HepG2 (cell line): ENCODE data around the gene PSKH1. TPM values are rescaled to one million over a fixed set of nuclear protein-coding genes. Genes with fewer than 3 reads are reported as not detected.
A peak's percentile ranks its signal among the peaks of the same experiment; 100 is the strongest.

Source experiments
- ASH2L ChIP-seq: fragments of 300-600, 200-600 bp; sonication (generic); IDR thresholded peaks from 2 replicates; pipeline ENCODE4 v1.7.0; 2017; ENCODE audit warnings: low read depth, mild to moderate bottlenecking, moderate library complexity, mixed read lengths, low read length; ENCODE audit not compliant: insufficient read length
- ATRX ChIP-seq: sonication (generic); formaldehyde crosslinking; IDR thresholded peaks from 2 replicates; pipeline ENCODE4 v1.4.0; 2020; ENCODE audit warnings: missing genetic modification reagents, borderline replicate concordance
- DNMT3B ChIP-seq: conservative IDR thresholded peaks from 2 replicates; pipeline ENCODE4 v1.6.1; 2016; ENCODE audit warnings: missing biosample characterization, control low read depth
- GABPA ChIP-seq, 2 experiments: IDR thresholded peaks; 2 replicates each; pipeline ENCODE4 v1.6.1; 2011 to 2016; ENCODE audit warnings: low read depth in 2 of 2, low read length in 1 of 2, missing biosample characterization in 1 of 2, missing genetic modification characterization in 1 of 2
- ISL2 ChIP-seq: sonication (generic); formaldehyde crosslinking; IDR thresholded peaks from 2 replicates; pipeline ENCODE4 v1.5.0; 2020; ENCODE audit warnings: missing genetic modification reagents
- ISX ChIP-seq: sonication (generic); formaldehyde crosslinking; conservative IDR thresholded peaks from 2 replicates; pipeline ENCODE4 v1.5.0; 2020; ENCODE audit warnings: missing genetic modification reagents
- KAT2B ChIP-seq: fragments of 150-350 bp; IDR thresholded peaks from 2 replicates; pipeline ENCODE4 v1.6.1; 2014; ENCODE audit warnings: low read depth, low read length, borderline replicate concordance
- MTA3 ChIP-seq: sonication (generic); formaldehyde crosslinking; IDR thresholded peaks from 2 replicates; pipeline ENCODE4 v1.4.0; 2020; ENCODE audit warnings: missing genetic modification reagents
- NFATC3 ChIP-seq: sonication (generic); formaldehyde crosslinking; IDR thresholded peaks from 2 replicates; pipeline ENCODE4 v1.5.1; 2020; ENCODE audit warnings: mild to moderate bottlenecking, missing genetic modification reagents
- PHF5A ChIP-seq: IDR thresholded peaks from one replicate; pipeline ENCODE4 v1.6.1; 2018; ENCODE audit warnings: low read depth, missing genetic modification reagents; ENCODE audit not compliant: unreplicated experiment
- RARA ChIP-seq: IDR thresholded peaks from 2 replicates; pipeline ENCODE4 v1.6.1; 2016; ENCODE audit warnings: missing genetic modification reagents, missing compliant biosample characterization
- RELA ChIP-seq: sonication (generic); formaldehyde crosslinking; IDR thresholded peaks from 2 replicates; pipeline ENCODE4 v1.4.0; 2020; ENCODE audit warnings: missing genetic modification reagents
- SMAD3 ChIP-seq: sonication (generic); formaldehyde crosslinking; IDR thresholded peaks from 2 replicates; pipeline ENCODE4 v1.4.0; 2020; ENCODE audit warnings: missing genetic modification reagents
- SP5 ChIP-seq: IDR thresholded peaks from 2 replicates; pipeline ENCODE4 v1.6.1; 2016; ENCODE audit warnings: low read depth, borderline replicate concordance
- SSRP1 ChIP-seq: IDR thresholded peaks from 2 replicates; pipeline ENCODE4 v1.6.1; 2016; ENCODE audit warnings: control low read depth
- XRCC5 ChIP-seq: fragments of 200-400 bp; formaldehyde crosslinking; optimal IDR thresholded peaks from 2 replicates; pipeline ENCODE3; 2017; ENCODE audit warnings: mild to moderate bottlenecking, low read length
- ZBTB38 ChIP-seq: sonication (generic); formaldehyde crosslinking; IDR thresholded peaks from 2 replicates; pipeline ENCODE4 v1.5.1; 2020; ENCODE audit warnings: mild to moderate bottlenecking, missing genetic modification reagents
- ZNF253 ChIP-seq: sonication (generic); formaldehyde crosslinking; IDR thresholded peaks from 2 replicates; pipeline ENCODE4 v1.8.0; 2022; ENCODE audit warnings: mild to moderate bottlenecking, missing genetic modification reagents, borderline replicate concordance
- ZNF501 ChIP-seq: sonication (generic); formaldehyde crosslinking; IDR thresholded peaks from 2 replicates; pipeline ENCODE4 v1.5.1; 2020; ENCODE audit warnings: mild to moderate bottlenecking, moderate library complexity, missing genetic modification reagents
- ZNF672 ChIP-seq: sonication (generic); formaldehyde crosslinking; IDR thresholded peaks from 2 replicates; pipeline ENCODE4 v1.8.1; 2022; ENCODE audit warnings: missing genetic modification reagents
- polyA plus RNA-seq, 8 experiments: library from polyadenylated mRNA; depleted of rRNA in 3 of 8; stranded (reverse) in 7 of 8; unstranded in 1 of 8; fragments of >200 nt; fragmentation: Illumina TruSeq in 4 of 8; extraction: Trizol in 4 of 8; gene quantifications; 2 replicates each; pipeline versions ENCODE4 v1.2.1 to v1.2.3, GENCODE V29; 2011 to 2016; ENCODE audit warnings: low read depth in 4 of 8, missing spikeins in 1 of 8, mixed read lengths in 1 of 8; ENCODE audit not compliant: insufficient read depth in 1 of 8
- total RNA-seq, 5 experiments: library from RNA; depleted of rRNA; stranded (reverse); fragments of >200 nt; fragmentation: Illumina TruSeq; extraction: Trizol; gene quantifications; 2 replicates each; pipeline ENCODE4 v1.2.3, GENCODE V29; 2016; ENCODE audit warnings: low read depth in 1 of 5
- TF ChIP-seq, protein P1 (sequence below): sonication (generic); formaldehyde crosslinking; IDR thresholded peaks from 2 replicates; pipeline ENCODE4 v1.5.1; 2020; ENCODE audit warnings: missing genetic modification reagents, mild to moderate bottlenecking, borderline replicate concordance
- TF ChIP-seq, protein P2 (sequence below), 2 experiments: fragments of 450-650 bp in 1 of 2; sonication (generic) in 1 of 2; formaldehyde crosslinking; IDR thresholded peaks; 2 replicates each; pipeline versions ENCODE4 v1.5.0 to v1.8.0; 2020 to 2022; ENCODE audit warnings: mild to moderate bottlenecking in 1 of 2, missing genetic modification reagents in 1 of 2
- TF ChIP-seq, protein P3 (sequence below): sonication (generic); formaldehyde crosslinking; IDR thresholded peaks from 2 replicates; pipeline ENCODE4 v1.4.0; 2020; ENCODE audit warnings: mild to moderate bottlenecking, low read depth, missing genetic modification reagents
- TF ChIP-seq, protein P4 (sequence below): sonication (generic); formaldehyde crosslinking; IDR thresholded peaks from 2 replicates; pipeline ENCODE4 v1.5.1; 2020; ENCODE audit warnings: mild to moderate bottlenecking, moderate library complexity, missing genetic modification reagents
- TF ChIP-seq, protein P5 (sequence below): sonication (generic); formaldehyde crosslinking; IDR thresholded peaks from 2 replicates; pipeline ENCODE4 v1.8.0; 2022; ENCODE audit warnings: missing genetic modification reagents, low read depth, mild to moderate bottlenecking, borderline replicate concordance

The PSKH1 gene
- total and polyA plus RNA-seq, 2 of the 13 experiments (the other 11 are each of a cell fraction or from before 2014, with no cell fraction given) = 8.4 to 19.1 TPM

DNA sequence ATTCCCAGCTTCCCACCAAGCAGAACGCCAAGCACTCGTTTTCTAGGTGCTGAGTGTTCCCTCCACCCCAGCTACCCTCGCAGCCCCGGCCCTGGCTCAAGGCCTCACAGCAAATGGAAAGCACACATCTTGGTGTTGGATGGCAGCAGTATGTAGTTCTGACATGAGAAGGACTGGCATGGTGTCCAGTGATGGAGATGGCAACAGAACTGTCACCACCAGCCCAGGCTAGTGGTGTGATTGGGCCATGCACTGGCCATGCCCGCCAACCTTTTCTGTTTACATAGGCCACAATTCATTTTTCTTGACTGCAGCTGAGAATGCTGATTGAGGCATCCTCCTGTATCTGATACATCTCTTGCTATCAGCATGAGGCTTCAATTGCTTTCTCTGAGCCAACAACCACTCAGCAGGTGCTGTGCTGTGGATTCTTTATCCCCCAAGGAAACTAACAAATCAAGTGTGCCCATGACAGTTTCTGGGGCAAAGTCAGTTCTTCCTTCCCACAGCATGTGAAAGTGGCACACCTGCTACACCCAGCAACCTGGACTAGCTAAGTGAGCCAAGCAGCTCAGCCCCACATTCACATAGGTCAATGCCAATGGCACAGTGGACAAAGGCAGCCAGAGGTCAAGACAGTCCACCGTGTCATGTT lies 71.5 kb downstream of the PSKH1 start (continued):
- TF ChIP-seq, protein P1, sequence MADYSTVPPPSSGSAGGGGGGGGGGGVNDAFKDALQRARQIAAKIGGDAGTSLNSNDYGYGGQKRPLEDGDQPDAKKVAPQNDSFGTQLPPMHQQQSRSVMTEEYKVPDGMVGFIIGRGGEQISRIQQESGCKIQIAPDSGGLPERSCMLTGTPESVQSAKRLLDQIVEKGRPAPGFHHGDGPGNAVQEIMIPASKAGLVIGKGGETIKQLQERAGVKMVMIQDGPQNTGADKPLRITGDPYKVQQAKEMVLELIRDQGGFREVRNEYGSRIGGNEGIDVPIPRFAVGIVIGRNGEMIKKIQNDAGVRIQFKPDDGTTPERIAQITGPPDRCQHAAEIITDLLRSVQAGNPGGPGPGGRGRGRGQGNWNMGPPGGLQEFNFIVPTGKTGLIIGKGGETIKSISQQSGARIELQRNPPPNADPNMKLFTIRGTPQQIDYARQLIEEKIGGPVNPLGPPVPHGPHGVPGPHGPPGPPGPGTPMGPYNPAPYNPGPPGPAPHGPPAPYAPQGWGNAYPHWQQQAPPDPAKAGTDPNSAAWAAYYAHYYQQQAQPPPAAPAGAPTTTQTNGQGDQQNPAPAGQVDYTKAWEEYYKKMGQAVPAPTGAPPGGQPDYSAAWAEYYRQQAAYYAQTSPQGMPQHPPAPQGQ (CRISPR knock-in tag) = 0 out of 2 replicates have a peak, but pooled peaks have one; percentile 29
- TF ChIP-seq NFATC3 (CRISPR knock-in tag) (no peak), ZNF253 (CRISPR knock-in tag) (no peak), ISL2 (CRISPR knock-in tag) (no peak), RELA (CRISPR knock-in tag) (no peak), ZBTB38 (0 out of 2 replicates have a peak, but pooled peaks have one; percentile 21), SP5 (CRISPR knock-in tag) (no peak), ZNF672 (CRISPR knock-in tag) (no peak), ISX (CRISPR knock-in tag) (no peak), DNMT3B (CRISPR knock-in tag) (no peak), MTA3 (CRISPR knock-in tag) (no peak), ASH2L (no peak), XRCC5 (no peak), SSRP1 (CRISPR knock-in tag) (no peak), SMAD3 (CRISPR knock-in tag) (no peak), GABPA (IDR thresholded peaks at IDR 0.05; ENCODE audit: low read depth, low read length) (no peak), GABPA (CRISPR knock-in tag; IDR thresholded peaks at IDR 0.05; ENCODE audit: low read depth) (no peak), ATRX (no peak), KAT2B (no peak), ZNF501 (peak; percentile 57; the same call in 1 of the 2 replicates), PHF5A (CRISPR knock-in tag) (no peak), RARA (CRISPR knock-in tag) (0 out of 2 replicates have a peak, but pooled peaks have one; percentile 19)
- TF ChIP-seq, protein P2, sequence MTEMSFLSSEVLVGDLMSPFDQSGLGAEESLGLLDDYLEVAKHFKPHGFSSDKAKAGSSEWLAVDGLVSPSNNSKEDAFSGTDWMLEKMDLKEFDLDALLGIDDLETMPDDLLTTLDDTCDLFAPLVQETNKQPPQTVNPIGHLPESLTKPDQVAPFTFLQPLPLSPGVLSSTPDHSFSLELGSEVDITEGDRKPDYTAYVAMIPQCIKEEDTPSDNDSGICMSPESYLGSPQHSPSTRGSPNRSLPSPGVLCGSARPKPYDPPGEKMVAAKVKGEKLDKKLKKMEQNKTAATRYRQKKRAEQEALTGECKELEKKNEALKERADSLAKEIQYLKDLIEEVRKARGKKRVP (CRISPR knock-in tag; IDR thresholded peaks at IDR 0.05) = no peak
- TF ChIP-seq, protein P3, sequence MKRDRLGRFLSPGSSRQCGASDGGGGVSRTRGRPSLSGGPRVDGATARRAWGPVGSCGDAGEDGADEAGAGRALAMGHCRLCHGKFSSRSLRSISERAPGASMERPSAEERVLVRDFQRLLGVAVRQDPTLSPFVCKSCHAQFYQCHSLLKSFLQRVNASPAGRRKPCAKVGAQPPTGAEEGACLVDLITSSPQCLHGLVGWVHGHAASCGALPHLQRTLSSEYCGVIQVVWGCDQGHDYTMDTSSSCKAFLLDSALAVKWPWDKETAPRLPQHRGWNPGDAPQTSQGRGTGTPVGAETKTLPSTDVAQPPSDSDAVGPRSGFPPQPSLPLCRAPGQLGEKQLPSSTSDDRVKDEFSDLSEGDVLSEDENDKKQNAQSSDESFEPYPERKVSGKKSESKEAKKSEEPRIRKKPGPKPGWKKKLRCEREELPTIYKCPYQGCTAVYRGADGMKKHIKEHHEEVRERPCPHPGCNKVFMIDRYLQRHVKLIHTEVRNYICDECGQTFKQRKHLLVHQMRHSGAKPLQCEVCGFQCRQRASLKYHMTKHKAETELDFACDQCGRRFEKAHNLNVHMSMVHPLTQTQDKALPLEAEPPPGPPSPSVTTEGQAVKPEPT (CRISPR knock-in tag) = no peak
- TF ChIP-seq, protein P4, sequence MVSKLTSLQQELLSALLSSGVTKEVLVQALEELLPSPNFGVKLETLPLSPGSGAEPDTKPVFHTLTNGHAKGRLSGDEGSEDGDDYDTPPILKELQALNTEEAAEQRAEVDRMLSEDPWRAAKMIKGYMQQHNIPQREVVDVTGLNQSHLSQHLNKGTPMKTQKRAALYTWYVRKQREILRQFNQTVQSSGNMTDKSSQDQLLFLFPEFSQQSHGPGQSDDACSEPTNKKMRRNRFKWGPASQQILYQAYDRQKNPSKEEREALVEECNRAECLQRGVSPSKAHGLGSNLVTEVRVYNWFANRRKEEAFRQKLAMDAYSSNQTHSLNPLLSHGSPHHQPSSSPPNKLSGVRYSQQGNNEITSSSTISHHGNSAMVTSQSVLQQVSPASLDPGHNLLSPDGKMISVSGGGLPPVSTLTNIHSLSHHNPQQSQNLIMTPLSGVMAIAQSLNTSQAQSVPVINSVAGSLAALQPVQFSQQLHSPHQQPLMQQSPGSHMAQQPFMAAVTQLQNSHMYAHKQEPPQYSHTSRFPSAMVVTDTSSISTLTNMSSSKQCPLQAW (CRISPR knock-in tag) = no peak
- TF ChIP-seq, protein P5, sequence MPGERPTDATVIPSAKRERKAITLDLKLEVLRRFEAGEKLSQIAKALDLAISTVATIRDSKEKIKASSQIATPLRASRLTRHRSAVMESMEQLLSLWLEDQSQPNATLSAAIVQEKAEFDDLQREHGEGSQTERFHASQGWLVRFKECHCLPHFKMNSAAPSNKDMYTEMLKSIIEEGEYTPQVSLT (CRISPR knock-in tag) = no peak
